ENCODE results near the gene AOPEP. TPM values are rescaled to one million over a fixed set of nuclear protein-coding genes. Genes with fewer than 3 reads are reported as not detected.

AOPEP gene
- total and polyA plus RNA-seq, 2 donors (not counting 3 experiments of a cell fraction or from before 2014, with no cell fraction given), result 20.2 to 41.6 TPM

DNA sequence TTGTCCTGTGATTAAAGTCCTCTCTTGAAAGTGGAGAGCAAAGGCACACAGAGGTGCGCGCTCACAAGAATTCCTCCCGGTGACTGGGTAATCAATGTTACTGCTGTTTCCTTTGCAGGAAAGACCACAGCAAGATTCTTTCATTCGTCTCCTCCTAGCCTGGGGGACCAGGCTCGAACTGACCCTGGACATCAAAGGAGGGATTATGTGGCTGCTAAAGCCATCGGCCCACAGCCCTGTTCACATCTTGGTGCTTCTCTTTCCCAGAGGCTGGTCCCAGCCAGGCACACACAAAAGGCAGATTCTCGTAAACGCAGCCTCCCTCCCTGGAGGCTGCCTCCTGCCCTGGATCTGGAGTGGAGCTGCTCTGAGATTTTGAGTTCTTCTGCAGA lies 360.1 kb downstream of the AOPEP start:
- H3K9me3 ChIP-seq (replicated peaks; ENCODE audit: control insufficient read depth, insufficient read depth, low read length), result no peaks in the 10 kb centered on the region
- ChIA-PET CTCF (interaction anchor here (2.9 kb wide), 1 partner anchor 41 kb away, joined by 9 read pairs; no protein-coding TSS in a partner anchor), POLR2A (no interaction called here)
- H3K27ac ChIP-seq (ENCODE audit: insufficient read depth, low read depth, low read length), result no peak overlapping the region
- intact Hi-C loops (cut with micrococcal nuclease), result no loop called here
- H4K20me1 ChIP-seq (replicated peaks; ENCODE audit: control insufficient read depth, extremely low read depth, insufficient read depth, low read length), result no peaks in the 10 kb centered on the region
- H3K36me3 ChIP-seq (ENCODE audit: control insufficient read depth in 2 of 2, extremely low read depth in 1 of 2, insufficient read depth in 2 of 2, low read length in 2 of 2), result peaks cover 4 to 43% of the 10 kb centered on the region in 2 experiments
- no peaks in the 10 kb centered on the region for H3K79me2 ChIP-seq (ENCODE audit: control insufficient read depth, insufficient read depth, low read length)
- no peak overlapping the region for H3K4me3 ChIP-seq (replicated peaks in 1 of 3; ENCODE audit: insufficient read depth in 1 of 3, low read depth in 1 of 3, low read length in 3 of 3)
- H3K4me2 ChIP-seq (ENCODE audit: insufficient read depth, low read length), result no peak overlapping the region
- H3K9me1 ChIP-seq (replicated peaks; ENCODE audit: control insufficient read depth, extremely low read depth, insufficient read depth, low read length), result no peaks in the 10 kb centered on the region
- no peak overlapping the region for H3K9ac ChIP-seq (replicated peaks; ENCODE audit: extremely low read depth, insufficient read depth, low read length)
- no peak for FAIRE-seq
- BruUV-seq (replicated peaks), result no TSS peak
- H3K4me1 ChIP-seq (ENCODE audit: control insufficient read depth, extremely low read depth, insufficient read depth, low read length), result no peaks in the 10 kb centered on the region
- H2AFZ ChIP-seq (ENCODE audit: low read depth, low read length), result no peak overlapping the region
- no peak for DNase-seq (ENCODE audit: low read depth, low spot score)
- no peaks in the 10 kb centered on the region for H3K27me3 ChIP-seq (ENCODE audit: control insufficient read depth in 2 of 2, insufficient read depth in 2 of 2, low read length in 2 of 2)
- dilution Hi-C loops (cut with MboI; ENCODE audit: extremely low pct_ligation_motif_present, low sequenced_read_pairs), result no loop called here
- TF ChIP-seq EZH2 (IDR thresholded peaks at IDR 0.05; ENCODE audit: borderline replicate concordance, low read depth, low read length, severe bottlenecking), result no peak

DNA sequence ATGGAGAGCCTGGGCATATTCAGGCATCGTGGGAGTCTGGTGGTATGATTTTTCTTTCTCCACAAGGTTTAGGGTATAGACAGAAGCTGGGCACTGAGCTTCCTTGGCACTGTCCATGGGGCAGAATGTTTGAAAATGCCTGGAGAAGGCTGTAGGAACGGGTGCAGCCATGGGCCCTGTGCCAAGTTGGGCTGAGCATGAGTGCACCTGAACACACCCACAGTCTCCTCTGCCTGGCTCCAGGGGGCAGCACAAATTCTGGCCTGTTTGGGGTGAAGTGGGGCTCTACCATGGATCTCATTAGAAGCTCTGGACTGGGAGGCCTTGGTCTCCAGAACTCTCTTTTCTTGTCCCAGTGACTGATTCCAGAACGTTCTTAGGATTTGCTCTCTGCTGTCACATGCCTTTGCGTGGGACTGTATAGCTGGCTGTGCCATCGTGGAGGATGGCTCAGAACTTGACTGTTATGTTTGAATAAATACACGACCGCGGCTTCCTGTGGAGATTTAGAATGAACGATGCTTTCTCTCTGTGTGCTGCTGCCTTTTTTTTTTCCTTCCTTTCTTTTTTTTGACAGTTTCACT lies 361.3 kb downstream of the AOPEP start:
- Histone ChIP-seq H3K27ac (ENCODE audit: insufficient read depth, low read depth, low read length) (no peak overlapping the region), H3K36me3 (ENCODE audit: control insufficient read depth in 2 of 2, extremely low read depth in 1 of 2, insufficient read depth in 2 of 2, low read length in 2 of 2) (peaks cover 3 to 33% of the 10 kb centered on the region in 2 experiments), H3K79me2 (ENCODE audit: control insufficient read depth, insufficient read depth, low read length) (no peaks in the 10 kb centered on the region), H3K9ac (replicated peaks; ENCODE audit: extremely low read depth, insufficient read depth, low read length) (no peak overlapping the region), H3K4me2 (ENCODE audit: insufficient read depth, low read length) (no peak overlapping the region), H3K9me3 (replicated peaks; ENCODE audit: control insufficient read depth, insufficient read depth, low read length) (no peaks in the 10 kb centered on the region), H4K20me1 (replicated peaks; ENCODE audit: control insufficient read depth, extremely low read depth, insufficient read depth, low read length) (no peaks in the 10 kb centered on the region), H3K9me1 (replicated peaks; ENCODE audit: control insufficient read depth, extremely low read depth, insufficient read depth, low read length) (no peaks in the 10 kb centered on the region), H3K4me3 (replicated peaks in 1 of 3; ENCODE audit: insufficient read depth in 1 of 3, low read depth in 1 of 3, low read length in 3 of 3) (no peak overlapping the region), H3K27me3 (ENCODE audit: control insufficient read depth in 2 of 2, insufficient read depth in 2 of 2, low read length in 2 of 2) (no peaks in the 10 kb centered on the region), H3K4me1 (ENCODE audit: control insufficient read depth, extremely low read depth, insufficient read depth, low read length) (no peaks in the 10 kb centered on the region), H2AFZ (ENCODE audit: low read depth, low read length) (no peak overlapping the region)
- DNase-seq (ENCODE audit: low read depth, low spot score) (no peak), FAIRE-seq (no peak)
- TF ChIP-seq MYC (IDR thresholded peaks at IDR 0.05; ENCODE audit: low read depth, low read length), result no peak
- no peak for TF ChIP-seq POLR2AphosphoS5 (IDR thresholded peaks at IDR 0.05; ENCODE audit: insufficient read depth, low read depth, low read length)
- TF ChIP-seq, protein P1, sequence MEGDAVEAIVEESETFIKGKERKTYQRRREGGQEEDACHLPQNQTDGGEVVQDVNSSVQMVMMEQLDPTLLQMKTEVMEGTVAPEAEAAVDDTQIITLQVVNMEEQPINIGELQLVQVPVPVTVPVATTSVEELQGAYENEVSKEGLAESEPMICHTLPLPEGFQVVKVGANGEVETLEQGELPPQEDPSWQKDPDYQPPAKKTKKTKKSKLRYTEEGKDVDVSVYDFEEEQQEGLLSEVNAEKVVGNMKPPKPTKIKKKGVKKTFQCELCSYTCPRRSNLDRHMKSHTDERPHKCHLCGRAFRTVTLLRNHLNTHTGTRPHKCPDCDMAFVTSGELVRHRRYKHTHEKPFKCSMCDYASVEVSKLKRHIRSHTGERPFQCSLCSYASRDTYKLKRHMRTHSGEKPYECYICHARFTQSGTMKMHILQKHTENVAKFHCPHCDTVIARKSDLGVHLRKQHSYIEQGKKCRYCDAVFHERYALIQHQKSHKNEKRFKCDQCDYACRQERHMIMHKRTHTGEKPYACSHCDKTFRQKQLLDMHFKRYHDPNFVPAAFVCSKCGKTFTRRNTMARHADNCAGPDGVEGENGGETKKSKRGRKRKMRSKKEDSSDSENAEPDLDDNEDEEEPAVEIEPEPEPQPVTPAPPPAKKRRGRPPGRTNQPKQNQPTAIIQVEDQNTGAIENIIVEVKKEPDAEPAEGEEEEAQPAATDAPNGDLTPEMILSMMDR (IDR thresholded peaks at IDR 0.05; ENCODE audit: extremely low read depth in 1 of 2, insufficient read depth in 1 of 2, low read depth in 1 of 2, low read length in 2 of 2), result peak in 1 of 2 donors; percentile 17
- CTCF ChIA-PET, result interaction anchor here (1.1 to 2.9 kb wide), 2 partner anchors 28 to 40 kb away, joined by 4 to 9 read pairs; no protein-coding TSS in a partner anchor
- BruUV-seq (replicated peaks), result no TSS peak
- dilution Hi-C loops (cut with MboI; ENCODE audit: extremely low pct_ligation_motif_present, low sequenced_read_pairs) (no loop called here), intact Hi-C loops (cut with micrococcal nuclease) (no loop called here)
- POLR2A ChIA-PET, result no interaction called here

All from endothelial cell of umbilical vein (primary cell).